GM12874 (cell line): ENCODE data around the gene SLC16A9.

ENCODE experiments used
- TF ChIP-seq, protein P1 (sequence below): IDR thresholded peaks from 2 replicates; pipeline ENCODE4 v1.5.1; 2011; ENCODE audit warnings: low read depth, mild to moderate bottlenecking, control low read depth, low read length, moderate library complexity; ENCODE audit not compliant: insufficient read depth

The SLC16A9 gene

DNA sequence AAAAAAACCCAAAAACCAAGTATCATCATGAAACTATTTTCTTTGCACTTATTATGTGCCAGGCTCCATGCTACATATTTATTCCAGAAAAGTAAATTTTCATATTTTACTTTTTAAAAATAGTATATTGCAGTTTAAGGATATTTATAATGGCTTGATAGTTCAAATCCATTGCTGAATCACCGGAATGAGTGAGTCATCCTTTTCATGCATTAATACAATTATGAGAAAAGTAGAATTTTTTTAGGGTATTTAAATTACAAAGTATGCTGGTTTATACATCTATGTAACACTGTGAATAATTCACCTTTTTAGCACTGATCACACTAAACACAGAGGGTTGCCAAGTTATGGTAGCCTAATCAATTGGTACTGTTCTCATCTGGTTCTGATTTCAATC lies 54.3 kb downstream of the SLC16A9 start:
- TF ChIP-seq, protein P1, sequence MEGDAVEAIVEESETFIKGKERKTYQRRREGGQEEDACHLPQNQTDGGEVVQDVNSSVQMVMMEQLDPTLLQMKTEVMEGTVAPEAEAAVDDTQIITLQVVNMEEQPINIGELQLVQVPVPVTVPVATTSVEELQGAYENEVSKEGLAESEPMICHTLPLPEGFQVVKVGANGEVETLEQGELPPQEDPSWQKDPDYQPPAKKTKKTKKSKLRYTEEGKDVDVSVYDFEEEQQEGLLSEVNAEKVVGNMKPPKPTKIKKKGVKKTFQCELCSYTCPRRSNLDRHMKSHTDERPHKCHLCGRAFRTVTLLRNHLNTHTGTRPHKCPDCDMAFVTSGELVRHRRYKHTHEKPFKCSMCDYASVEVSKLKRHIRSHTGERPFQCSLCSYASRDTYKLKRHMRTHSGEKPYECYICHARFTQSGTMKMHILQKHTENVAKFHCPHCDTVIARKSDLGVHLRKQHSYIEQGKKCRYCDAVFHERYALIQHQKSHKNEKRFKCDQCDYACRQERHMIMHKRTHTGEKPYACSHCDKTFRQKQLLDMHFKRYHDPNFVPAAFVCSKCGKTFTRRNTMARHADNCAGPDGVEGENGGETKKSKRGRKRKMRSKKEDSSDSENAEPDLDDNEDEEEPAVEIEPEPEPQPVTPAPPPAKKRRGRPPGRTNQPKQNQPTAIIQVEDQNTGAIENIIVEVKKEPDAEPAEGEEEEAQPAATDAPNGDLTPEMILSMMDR = no peak

DNA sequence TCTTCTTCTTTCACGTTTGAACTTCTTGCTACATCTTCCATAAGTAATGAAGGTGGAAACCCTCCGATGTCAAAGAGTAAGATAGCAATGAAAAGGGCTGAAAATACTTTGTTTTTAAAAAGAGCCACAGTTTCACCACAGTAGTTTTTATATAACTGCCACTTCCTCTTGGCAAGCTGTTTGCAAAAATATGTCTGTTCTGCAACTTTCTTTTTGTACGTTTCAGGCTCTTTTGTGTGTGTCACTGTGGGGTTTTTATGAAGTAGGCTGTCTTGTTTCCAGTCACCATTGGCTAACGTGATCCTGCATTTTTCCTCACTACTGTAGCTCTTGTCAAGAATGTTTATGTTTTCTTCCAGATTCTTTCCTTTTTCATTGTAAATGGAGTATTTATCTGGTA lies 55.6 kb downstream of the SLC16A9 start:
- TF ChIP-seq, protein P1 = no peak

DNA sequence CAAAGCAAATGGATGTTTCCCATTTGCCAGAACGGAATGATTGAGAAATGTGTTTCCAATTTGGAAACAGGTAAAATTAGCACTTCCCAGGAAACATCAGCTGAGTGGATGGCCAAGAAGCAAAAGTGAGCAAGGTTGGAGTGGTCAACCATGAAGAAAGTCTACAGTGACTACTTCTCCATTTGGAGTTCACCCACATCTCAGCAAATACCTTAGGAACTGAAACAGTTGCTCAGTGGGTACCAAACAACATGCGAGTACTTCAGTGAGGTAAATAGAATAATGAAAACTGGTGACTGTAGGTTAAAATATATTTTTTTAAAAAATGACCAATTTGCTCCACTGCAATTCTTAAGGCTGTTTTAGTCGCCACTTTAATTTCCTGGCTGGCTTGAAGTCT lies 57.7 kb downstream of the SLC16A9 start:
- TF ChIP-seq, protein P1 = no peak

DNA sequence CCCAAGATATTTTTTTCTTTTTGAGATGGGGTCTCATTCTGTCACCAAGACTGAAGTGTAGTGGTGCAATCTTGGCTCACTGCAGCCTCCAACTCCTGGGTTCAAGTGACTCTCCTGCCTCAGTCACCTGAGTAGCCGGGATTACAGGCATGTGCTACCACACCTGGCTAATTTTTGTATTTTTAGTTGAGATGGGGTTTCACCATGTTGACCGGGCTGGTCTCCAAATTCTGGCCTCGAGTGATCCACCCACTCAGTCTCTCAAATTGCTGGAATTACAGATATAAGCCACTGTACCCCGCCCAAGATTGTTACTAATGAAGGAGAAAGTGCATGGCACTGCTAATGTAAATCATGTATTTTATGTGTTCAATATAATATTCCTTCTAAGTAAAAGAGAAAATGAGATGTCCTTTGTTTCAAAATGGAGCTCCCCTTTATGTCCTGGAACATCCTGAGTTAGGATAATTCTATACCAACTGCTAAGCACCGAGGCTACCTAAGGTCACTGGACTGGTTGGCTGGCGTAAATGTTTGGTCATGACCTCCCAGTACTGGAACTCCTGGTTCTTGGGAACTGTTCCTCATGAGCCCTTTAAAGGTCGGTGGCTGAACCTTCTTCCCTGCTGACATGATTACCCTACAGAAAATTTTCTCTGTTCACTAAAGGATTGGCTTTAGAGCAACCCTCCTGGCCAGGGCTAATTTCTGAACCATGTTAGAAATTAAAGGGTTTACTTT lies 59.9 kb downstream of the SLC16A9 start:
- TF ChIP-seq, protein P1 = no peak

DNA sequence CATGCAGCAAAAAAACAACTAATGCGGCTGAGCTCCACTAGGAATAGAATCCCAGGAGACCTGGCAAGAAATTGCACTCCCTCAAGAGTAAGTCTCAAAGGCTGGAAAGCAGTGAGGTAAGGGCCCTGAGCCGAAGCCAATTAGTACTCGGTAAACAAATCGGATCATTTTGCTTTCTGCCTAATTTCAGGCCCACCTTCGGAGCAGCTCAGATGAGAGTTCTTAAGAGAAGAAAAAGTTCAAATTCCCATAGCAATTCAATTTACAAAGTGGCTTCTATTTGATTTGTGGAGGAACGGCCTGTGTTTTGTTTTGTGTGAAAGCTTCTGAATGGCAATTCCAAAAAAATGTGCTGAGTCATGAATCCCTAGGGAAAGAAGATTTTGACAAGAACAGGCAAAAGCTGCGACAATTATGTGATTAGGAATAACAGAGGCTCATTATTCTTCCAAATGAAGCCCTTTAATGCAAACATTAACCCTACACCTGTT lies 60.9 kb downstream of the SLC16A9 start:
- TF ChIP-seq, protein P1 = no peak

DNA sequence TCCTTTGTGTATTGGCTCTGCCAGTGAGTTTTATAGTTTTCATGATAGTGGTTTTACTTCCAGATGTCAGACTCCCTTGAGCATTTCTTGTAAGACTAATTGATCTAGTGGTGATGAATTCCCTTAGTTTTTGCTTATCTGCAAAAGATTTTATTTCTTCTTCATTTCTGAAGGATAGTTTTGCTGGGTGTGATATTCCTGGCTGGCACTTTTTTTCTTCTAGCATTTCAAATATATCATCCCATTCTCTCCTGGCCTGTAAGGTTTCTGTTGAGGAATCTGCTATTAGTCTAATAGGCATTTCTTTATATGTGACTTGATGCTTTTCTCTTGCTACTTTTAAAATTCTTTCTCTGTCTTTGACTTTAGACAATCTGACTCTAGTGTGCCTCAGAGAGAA lies 64.8 kb downstream of the SLC16A9 start:
- TF ChIP-seq, protein P1 = no peak

DNA sequence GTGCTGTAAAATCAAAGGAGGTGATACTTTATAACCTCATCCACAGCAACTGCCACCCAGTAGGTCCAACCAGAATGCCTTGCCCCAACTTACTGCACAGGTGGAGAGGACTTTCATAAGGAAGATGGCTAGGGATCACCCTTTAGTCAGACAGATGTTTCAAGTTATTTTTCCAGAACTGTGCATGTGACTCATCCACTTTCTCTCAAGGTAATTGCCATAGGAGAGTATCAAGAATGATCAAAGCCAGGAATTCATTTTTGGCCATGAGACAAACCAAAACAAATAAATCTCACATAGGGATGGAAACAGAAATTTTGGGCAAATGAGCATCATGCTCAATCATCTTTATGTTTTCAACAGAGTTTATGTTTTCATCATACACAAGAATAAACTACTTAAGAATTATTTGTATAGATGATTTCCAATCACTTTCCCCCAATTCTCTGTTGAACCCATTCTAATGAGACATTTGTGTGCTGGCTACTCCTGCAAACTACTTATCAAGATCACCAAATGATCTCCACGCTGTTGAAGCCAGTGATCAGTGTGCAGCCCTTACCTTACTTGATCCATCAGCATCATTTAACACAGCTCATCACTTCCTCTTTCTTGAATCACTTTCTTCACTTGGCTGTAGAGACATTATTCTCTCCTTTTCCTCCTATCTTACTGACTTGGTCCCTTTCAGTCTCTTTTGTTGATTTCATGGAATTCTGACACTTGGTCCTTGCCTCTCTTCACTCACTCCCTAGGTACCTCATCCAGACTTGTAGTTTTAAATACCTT lies 74.0 kb downstream of the SLC16A9 start:
- TF ChIP-seq, protein P1 = no peak
